GM10266 (cell line): ENCODE data around the gene LPO.

ENCODE experiments used
- DNase-seq: peaks from one replicate; pipeline ENCODE4 v3.0.0; 2012; ENCODE audit errors: extremely low spot score
- CTCF ChIP-seq: IDR thresholded peaks from 2 replicates; pipeline ENCODE4 v1.5.1; 2012; ENCODE audit warnings: mild to moderate bottlenecking, low read depth; ENCODE audit not compliant: control insufficient read depth, insufficient read depth; ENCODE audit errors: missing control alignments

The LPO gene

GRCh38 chr17:58247511-58248363 lies 9.4 kb downstream of the LPO start:
- DNase-seq = no peak
- TF ChIP-seq CTCF = no peak

- TF ChIP-seq CTCF = no peak
Observed at GRCh38 chr17:58248955-58249269, 10.5 kb downstream of the LPO start.

GRCh38 chr17:58249270-58250133 lies 11.1 kb downstream of the LPO start:
- peak; percentile 90 for TF ChIP-seq CTCF
- DNase-seq = peak; percentile 90

More at GRCh38 chr17:58248955-58249269, 10.5 kb downstream of the LPO start:
- no peak for DNase-seq

DNA sequence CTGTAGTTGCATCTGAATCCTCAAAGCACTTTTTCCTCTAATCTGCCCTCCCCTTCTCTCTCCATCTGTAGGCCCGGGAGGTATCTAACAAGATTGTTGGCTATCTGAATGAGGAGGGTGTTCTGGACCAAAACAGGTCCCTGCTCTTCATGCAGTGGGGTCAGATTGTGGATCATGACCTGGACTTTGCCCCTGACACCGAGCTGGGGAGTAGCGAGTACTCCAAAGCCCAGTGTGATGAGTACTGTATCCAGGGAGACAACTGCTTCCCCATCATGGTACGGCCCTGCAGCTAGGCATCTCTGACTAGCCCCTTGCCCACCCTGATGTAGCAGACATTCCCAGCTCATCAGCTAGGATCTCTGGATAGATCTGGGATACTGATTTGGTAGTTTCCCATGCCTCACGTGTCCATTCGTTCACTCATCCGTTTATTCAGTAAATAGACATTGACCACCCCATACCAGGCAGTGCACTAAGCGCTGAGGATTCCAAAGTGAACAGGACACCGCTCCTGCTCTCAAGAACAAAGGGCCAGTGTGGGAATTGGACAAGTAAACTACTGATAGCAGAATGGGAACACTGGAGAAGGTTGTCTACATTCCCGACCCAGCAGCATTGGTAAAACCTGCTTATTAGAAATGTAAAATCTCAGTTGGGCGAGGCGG lies 12.1 kb downstream of the LPO start:
- no peak for TF ChIP-seq CTCF
- DNase-seq = no peak

GRCh38 chr17:58252141-58252540 lies 13.8 kb downstream of the LPO start:
- no peak for TF ChIP-seq CTCF
- no peak for DNase-seq

- TF ChIP-seq CTCF = no peak
- DNase-seq = no peak
Observed at GRCh38 chr17:58253082-58253481, 14.7 kb downstream of the LPO start.
